IMR-90 (cell line): Measurements from ENCODE around the gene ENPP6. TPM values are rescaled to one million over a fixed set of nuclear protein-coding genes. Genes with fewer than 3 reads are reported as not detected.
A peak's percentile ranks its signal among the peaks of the same experiment; 100 is the strongest.

Source experiments
- ATAC-seq: fragments of 200-7000 bp; cut with Tn5 transposase; 2 replicates; pipeline ENCODE4 v1.9.1; 2020; ENCODE audit warnings: low read depth, mild to moderate bottlenecking, moderate library complexity
- BruUV-seq: library from RNA; stranded (reverse); fragments of 400-500 nt; replicated peaks from 2 replicates; lab custom pipeline; 2021; lab: Mats Ljungman, UMichigan
- CTCF ChIA-PET: fragments of 300-600 bp; formaldehyde crosslinking; extraction: SDS; loops from one replicate; lab custom pipeline; 2021; ENCODE audit warnings: antibody characterized with exemption; lab: Yijun Ruan, JAX
- POLR2A ChIA-PET: fragments of 300-600 bp; sonication (Branson Sonifier 250); formaldehyde crosslinking; loops from one replicate; lab custom pipeline; 2022; ENCODE audit warnings: antibody characterized with exemption; ENCODE audit not compliant: unreplicated experiment; lab: Charles Lee
- DNase-seq: peaks from one replicate; pipeline ENCODE4 v3.0.0; 2013
- H2AFZ ChIP-seq: replicated peaks from 2 replicates; pipeline ENCODE3; 2013; ENCODE audit warnings: low read length, mild to moderate bottlenecking; ENCODE audit not compliant: poor library complexity
- H2AK5ac ChIP-seq: 2 replicates; pipeline ENCODE4 v1.6.1; 2013; ENCODE audit warnings: low read depth, low read length, inconsistent platforms
- H2AK9ac ChIP-seq: replicated peaks from 2 replicates; pipeline ENCODE3; 2013; ENCODE audit warnings: mild to moderate bottlenecking, low read depth, low read length, moderate library complexity; ENCODE audit not compliant: poor library complexity
- H2BK120ac ChIP-seq: 2 replicates; pipeline ENCODE4 v1.6.1; 2013; ENCODE audit warnings: low read depth, low read length, inconsistent platforms
- H2BK15ac ChIP-seq: 3 replicates; pipeline ENCODE4 v1.6.1; 2013; ENCODE audit warnings: low read depth, low read length, inconsistent platforms
- H2BK20ac ChIP-seq: 2 replicates; pipeline ENCODE4 v1.6.1; 2013; ENCODE audit warnings: low read depth, mild to moderate bottlenecking, inconsistent platforms, low read length, moderate library complexity
- H2BK5ac ChIP-seq: 2 replicates; pipeline ENCODE4 v1.6.1; 2013; ENCODE audit warnings: mild to moderate bottlenecking, low read depth, low read length, inconsistent platforms; ENCODE audit not compliant: poor library complexity, severe bottlenecking
- H3K14ac ChIP-seq: replicated peaks from 2 replicates; pipeline ENCODE4 v1.6.1; 2013; ENCODE audit warnings: low read depth, low read length, inconsistent platforms
- H3K18ac ChIP-seq: 2 replicates; pipeline ENCODE4 v1.6.1; 2013; ENCODE audit warnings: low read depth, low read length, control low read depth
- H3K23ac ChIP-seq: 2 replicates; pipeline ENCODE4 v1.6.1; 2013; ENCODE audit warnings: low read depth, low read length, inconsistent platforms
- H3K27ac ChIP-seq: 2 replicates; pipeline ENCODE4 v1.5.1; 2013; ENCODE audit warnings: mild to moderate bottlenecking, control low read depth, low read length; ENCODE audit not compliant: insufficient read depth
- H3K27me3 ChIP-seq: 2 replicates; pipeline ENCODE4 v1.6.1; 2013; ENCODE audit warnings: low read length; ENCODE audit not compliant: control insufficient read depth, insufficient read depth
- H3K36me3 ChIP-seq: 2 replicates; pipeline ENCODE4 v1.6.1; 2013; ENCODE audit warnings: low read length, mixed read lengths; ENCODE audit not compliant: control insufficient read depth, insufficient read depth
- H3K4ac ChIP-seq: 2 replicates; pipeline ENCODE4 v1.6.1; 2013; ENCODE audit warnings: low read depth, low read length, inconsistent platforms
- H3K4me1 ChIP-seq: 2 replicates; pipeline ENCODE4 v1.6.1; 2013; ENCODE audit warnings: low read length, mixed read lengths; ENCODE audit not compliant: control insufficient read depth, insufficient read depth
- H3K4me2 ChIP-seq: 2 replicates; pipeline ENCODE4 v1.6.1; 2013; ENCODE audit warnings: low read depth, mild to moderate bottlenecking, control low read depth, low read length, moderate library complexity
- H3K4me3 ChIP-seq: 2 replicates; pipeline ENCODE4 v1.5.1; 2013; ENCODE audit warnings: low read depth, mild to moderate bottlenecking, control low read depth, low read length, moderate library complexity; ENCODE audit not compliant: insufficient read depth
- H3K56ac ChIP-seq: 2 replicates; pipeline ENCODE4 v1.6.1; 2013; ENCODE audit warnings: low read length, inconsistent platforms; ENCODE audit not compliant: insufficient read depth; ENCODE audit errors: extremely low read depth
- H3K79me1 ChIP-seq, 2 experiments: 2 replicates each; pipeline ENCODE4 v1.6.1; 2013; ENCODE audit warnings: low read length in 2 of 2, inconsistent platforms in 1 of 2, low read depth in 1 of 2
- H3K9ac ChIP-seq: 2 replicates; pipeline ENCODE4 v1.6.1; 2013; ENCODE audit warnings: low read depth, low read length, control low read depth
- H3K9me1 ChIP-seq: 2 replicates; pipeline ENCODE4 v1.6.1; 2013; ENCODE audit warnings: low read length, inconsistent platforms; ENCODE audit not compliant: insufficient read depth
- H3K9me3 ChIP-seq: 2 replicates; pipeline ENCODE4 v1.6.1; 2013; ENCODE audit warnings: low read length; ENCODE audit not compliant: control insufficient read depth, insufficient read depth
- H4K20me1 ChIP-seq: 2 replicates; pipeline ENCODE4 v1.6.1; 2013; ENCODE audit warnings: low read length, inconsistent platforms; ENCODE audit not compliant: insufficient read depth
- H4K5ac ChIP-seq: 2 replicates; pipeline ENCODE4 v1.6.1; 2013; ENCODE audit warnings: mild to moderate bottlenecking, low read depth, low read length, control low read depth
- H4K8ac ChIP-seq, 2 experiments: 2 replicates each; pipeline ENCODE4 v1.6.1; 2013; ENCODE audit warnings: low read depth in 2 of 2, low read length in 2 of 2, control low read depth in 1 of 2, inconsistent platforms in 1 of 2
- H4K91ac ChIP-seq: 2 replicates; pipeline ENCODE4 v1.6.1; 2013; ENCODE audit warnings: low read depth, low read length, inconsistent platforms; ENCODE audit not compliant: insufficient read depth
- BHLHE40 ChIP-seq: fragments of 150-350 bp; IDR thresholded peaks from 2 replicates; pipeline ENCODE4 v1.6.1; 2016; ENCODE audit warnings: mild to moderate bottlenecking, low read depth, low read length
- CHD1 ChIP-seq: IDR thresholded peaks from 2 replicates; pipeline ENCODE4 v1.6.1; 2012; ENCODE audit warnings: low read depth, low read length, improper control_type of control experiment
- CTCF ChIP-seq: conservative IDR thresholded peaks from 2 replicates; pipeline ENCODE4 v1.5.1; 2012; ENCODE audit warnings: mild to moderate bottlenecking, low read depth, low read length, improper control_type of control experiment
- RAD21 ChIP-seq: IDR thresholded peaks from 2 replicates; pipeline ENCODE4 v1.6.1; 2012; ENCODE audit warnings: low read length, improper control_type of control experiment
- SMC3 ChIP-seq: fragments of 150-350 bp; IDR thresholded peaks from 2 replicates; pipeline ENCODE4 v1.6.1; 2016; ENCODE audit warnings: low read depth, mild to moderate bottlenecking, antibody characterized with exemption, low read length, moderate library complexity
- WGBS, 2 experiments: methylation state at CpG; one replicate each; pipeline versions ENCODE4 v1.1.5 to v1.1.7; 2013; ENCODE audit warnings: missing lambda C conversion rate in 2 of 2; ENCODE audit not compliant: insufficient read length in 1 of 2; ENCODE audit errors: extremely low coverage in 2 of 2; 5-methylcytosine and 5-hydroxymethylcytosine counted together
- dilution Hi-C: fragments of 300-500 bp; cut with HindIII; formaldehyde crosslinking; loops from one replicate; pipeline ENCODE4 v1.14.3; 2018; ENCODE audit warnings: low sequenced_read_pairs; ENCODE audit not compliant: unreplicated experiment
- in situ Hi-C: fragments of 300-500 bp; cut with MboI; formaldehyde crosslinking; loops from 3 replicates; pipeline ENCODE4 v1.14.3; 2019; ENCODE audit warnings: low sequenced_read_pairs, inconsistent platforms, mixed read lengths
- intact Hi-C: fragments of 100-400 bp; cut with micrococcal nuclease; formaldehyde crosslinking; loops from 2 replicates; pipeline ENCODE4 v1.10.0; 2022
- polyA plus RNA-seq, 3 experiments: library from polyadenylated mRNA; depleted of rRNA; stranded (reverse); fragments of >200 nt; gene quantifications; 2 replicates each; pipeline ENCODE4 v1.2.3, GENCODE V29; 2012; ENCODE audit warnings: low replicate concordance in 1 of 3
- total RNA-seq: library from RNA; depleted of rRNA; stranded (reverse); fragments of >200 nt; gene quantifications from 2 replicates; pipeline ENCODE4 v1.2.3, GENCODE V29; 2012

The ENPP6 gene
- total and polyA plus RNA-seq, 2 of the 4 experiments (the other 2 are of a cell fraction), result not detected

DNA sequence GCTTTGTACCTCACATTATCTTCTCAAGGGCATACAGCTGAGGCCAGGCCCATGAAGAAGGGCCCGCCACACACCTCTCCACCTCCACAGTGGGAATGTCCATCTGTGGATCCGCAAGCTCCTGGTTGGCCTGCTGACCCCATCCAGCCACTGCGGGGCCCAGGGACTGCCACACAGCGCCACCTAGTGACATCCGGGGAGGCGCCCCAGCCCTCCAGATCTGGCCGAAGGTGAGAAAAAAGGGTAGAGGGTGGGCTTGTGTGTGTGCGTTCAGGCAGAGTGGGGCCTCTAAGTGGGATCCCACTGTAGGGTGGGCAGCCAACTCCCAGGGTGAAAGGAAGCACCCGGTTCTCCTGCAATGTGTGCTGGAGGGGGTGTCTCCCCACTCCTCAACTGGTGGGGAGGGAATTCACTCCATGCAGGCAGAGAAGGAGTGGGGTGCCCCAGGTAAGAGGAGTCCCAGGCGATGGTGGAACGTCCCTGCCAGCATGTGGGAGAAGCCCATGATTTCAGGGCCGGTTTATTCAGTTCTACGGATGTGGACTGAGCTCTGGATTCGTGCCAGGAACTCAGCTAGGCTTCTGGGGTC is 117.3 kb downstream of the ENPP6 start:
- intact Hi-C loops, result loop anchor here (1.0 kb wide), 3 partner anchors 68 to 260 kb away; partner anchors contain the start of gene STOX2

More for the DNA sequence above, 117.3 kb downstream of the ENPP6 start:
- H2AK5ac ChIP-seq, result no peak overlapping the region
- BruUV-seq, result no TSS peak
- ChIA-PET CTCF (interaction anchor here (0.5 to 2.0 kb wide), 15 partner anchors 9 to 273 kb away, joined by 3 to 10 read pairs (median 3); no protein-coding TSS in a partner anchor), POLR2A (no interaction called here)
- H2BK15ac ChIP-seq, result no peak overlapping the region
- H3K14ac ChIP-seq, result no peak overlapping the region
- H3K18ac ChIP-seq, result peak overlapping the region; percentile 4; the same call in 1 of the 2 replicates
- H3K27ac ChIP-seq, result peak overlapping the region; percentile 80; the same call in 1 of the 2 replicates
- H3K79me1 ChIP-seq, result no peaks in the 10 kb centered on the region
- H2BK120ac ChIP-seq, result no peak overlapping the region
- H3K4ac ChIP-seq, result no peak overlapping the region
- no peaks in the 10 kb centered on the region; the same call in 1 of the 2 replicates for H3K9me3 ChIP-seq
- no peaks in the 10 kb centered on the region; the same call in 1 of the 2 replicates for H3K27me3 ChIP-seq
- in situ Hi-C loops, result no loop called here
- H4K8ac ChIP-seq, result no peak overlapping the region
- ATAC-seq (peak; percentile 75), DNase-seq (peak; percentile 26)
- H2BK5ac ChIP-seq, result no peak overlapping the region
- H3K36me3 ChIP-seq, result no peaks in the 10 kb centered on the region
- no peak overlapping the region for H3K4me2 ChIP-seq
- dilution Hi-C loops, result no loop called here
- no peak overlapping the region for H3K56ac ChIP-seq
- H3K4me1 ChIP-seq, result peaks cover 14% of the 10 kb centered on the region; the same call in 1 of the 2 replicates
- H4K5ac ChIP-seq, result peak overlapping the region; percentile 12; the same call in 1 of the 2 replicates
- H3K9me1 ChIP-seq, result 0 out of 2 replicates have a peak, but pooled peaks cover 7% of the 10 kb centered on the region
- TF ChIP-seq CTCF (peak; percentile 83), CHD1 (no peak), RAD21 (peak; percentile 88), SMC3 (peak; percentile 88), BHLHE40 (no peak)
- WGBS, 2 experiments, result no CpG with 5 or more reads among the region's 14 CpGs
- H4K20me1 ChIP-seq, result no peaks in the 10 kb centered on the region
- H4K91ac ChIP-seq, result no peak overlapping the region; the same call in 1 of the 2 replicates
- no peak overlapping the region for H2AK9ac ChIP-seq
- peak overlapping the region; percentile 37 for H2AFZ ChIP-seq
- no peak overlapping the region for H2BK20ac ChIP-seq
- H3K9ac ChIP-seq, result no peak overlapping the region; the same call in 1 of the 2 replicates
- H3K4me3 ChIP-seq, result no peak overlapping the region
- no peak overlapping the region for H3K23ac ChIP-seq
